GM19468 (cell line): ENCODE results near the gene MYO9A.

Experiments
- ATAC-seq: cut with Tn5 transposase; IDR thresholded peaks from one replicate; pipeline ENCODE4 v1.9.1; 2021; ENCODE audit warnings: mild to moderate bottlenecking, moderate library complexity, moderate number of reproducible peaks; ENCODE audit not compliant: unreplicated experiment; ENCODE audit errors: extremely low read depth

Gene MYO9A

GRCh38 chr15:71813723-71814470 is 304.1 kb downstream of the MYO9A start:
- ATAC-seq = no peak

DNA sequence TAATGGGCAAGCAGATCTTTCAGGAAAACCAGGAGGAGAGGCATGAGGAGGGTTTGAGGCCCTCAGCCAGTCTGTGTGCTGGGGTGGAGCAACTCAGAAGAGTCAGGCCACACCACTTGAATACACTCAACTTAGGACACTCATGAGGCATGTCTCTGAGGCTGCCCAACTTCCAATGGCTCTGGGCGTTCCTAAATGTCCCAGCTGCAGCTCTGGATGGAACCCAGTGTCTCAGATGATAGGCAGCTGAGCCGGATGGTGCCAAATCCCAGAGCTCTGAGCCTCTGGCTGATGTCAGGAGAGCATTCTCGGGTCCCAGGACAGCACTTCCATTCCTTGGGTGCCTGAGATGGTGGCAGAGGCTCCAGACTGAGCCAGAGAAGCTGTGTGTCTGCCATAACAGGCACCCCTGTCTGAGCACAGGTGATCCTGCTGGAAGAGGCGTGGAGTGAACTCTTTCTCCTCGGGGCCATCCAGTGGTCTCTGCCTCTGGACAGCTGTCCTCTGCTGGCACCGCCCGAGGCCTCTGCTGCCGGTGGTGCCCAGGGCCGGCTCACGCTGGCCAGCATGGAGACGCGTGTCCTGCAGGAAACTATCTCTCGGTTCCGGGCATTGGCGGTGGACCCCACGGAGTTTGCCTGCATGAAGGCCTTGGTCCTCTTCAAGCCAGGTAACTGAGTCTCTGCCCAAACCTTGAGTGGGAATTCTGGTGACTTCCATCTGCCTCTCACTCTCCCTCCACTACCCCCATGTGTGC is 304.8 kb downstream of the MYO9A start:
- ATAC-seq = no peak

- ATAC-seq = no peak
Observed at GRCh38 chr15:71811752-71812735, 305.9 kb downstream of the MYO9A start.

GRCh38 chr15:71811036-71811736 is 306.8 kb downstream of the MYO9A start:
- ATAC-seq = no peak

GRCh38 chr15:71810256-71811035 is 307.5 kb downstream of the MYO9A start, which contains the start of gene NR2E3:
Gene NR2E3, plus strand, starts transcription at chr15:71810554. Its CDS starts 190 bp downstream, at chr15:71810744.
- ATAC-seq = no peak

- no peak for ATAC-seq
Observed at GRCh38 chr15:71809346-71809745, 308.6 kb downstream of the MYO9A start.

GRCh38 chr15:71808311-71809020 is 309.5 kb downstream of the MYO9A start:
- ATAC-seq = no peak

DNA sequence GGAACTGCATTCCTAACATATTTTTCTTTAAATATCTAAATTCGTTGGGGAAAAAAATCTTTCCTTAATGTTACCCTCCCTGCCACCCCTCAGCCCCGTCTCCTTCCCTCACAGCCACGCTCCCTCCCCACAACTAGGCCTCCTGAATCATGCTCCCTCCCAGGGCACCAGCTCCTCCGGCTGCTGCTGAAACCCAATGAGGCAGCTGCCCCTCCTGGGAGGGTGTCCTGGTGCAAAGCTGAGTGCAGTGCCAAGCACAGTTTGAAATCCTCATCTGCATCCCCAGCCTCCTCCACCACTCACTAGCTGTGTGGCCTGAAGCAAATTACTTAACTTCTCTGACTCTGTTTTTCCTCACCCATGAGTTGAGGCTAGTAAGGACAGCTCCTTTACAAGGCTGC is 310.3 kb downstream of the MYO9A start:
- ATAC-seq = no peak

- no peak for ATAC-seq
Observed at GRCh38 chr15:71807125-71807629, 310.8 kb downstream of the MYO9A start.

- no peak for ATAC-seq
Observed at GRCh38 chr15:71806452-71806931, 311.5 kb downstream of the MYO9A start.

DNA sequence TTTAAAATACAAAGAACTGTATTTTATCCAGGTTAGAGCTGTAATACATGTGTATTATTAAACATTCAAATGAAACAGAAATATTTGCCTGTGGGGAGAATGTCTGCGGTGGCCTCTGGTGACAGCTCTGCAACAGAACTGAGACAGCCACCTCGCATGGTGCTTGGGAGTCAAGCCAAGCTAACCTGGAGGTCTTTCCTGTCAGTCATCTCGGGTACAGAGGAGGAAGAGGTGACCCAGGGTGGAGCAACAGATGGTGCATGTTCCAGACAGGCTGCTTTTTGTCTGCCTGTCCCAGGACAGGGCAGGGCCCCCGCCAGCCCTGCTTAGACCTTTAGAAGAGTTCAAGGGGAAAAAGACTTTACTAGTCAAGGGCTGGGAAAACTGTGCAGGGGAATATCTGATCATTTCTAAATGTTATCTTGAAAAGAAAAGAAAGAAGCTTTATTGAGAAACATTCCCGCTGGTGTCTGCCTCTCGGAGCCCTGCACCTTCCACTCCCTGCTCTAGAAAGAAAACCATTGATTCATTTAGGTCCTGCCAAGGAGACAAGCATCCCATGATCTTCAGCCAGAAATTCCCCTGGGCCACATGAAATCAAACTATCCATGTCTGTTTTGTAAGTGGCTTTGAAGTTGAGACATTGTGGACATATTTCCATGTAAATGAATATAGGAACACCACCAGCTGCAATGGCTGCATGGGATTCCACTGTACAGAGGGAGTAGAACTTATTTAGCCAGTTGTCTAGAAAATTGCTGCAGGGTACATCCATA is 313.1 kb downstream of the MYO9A start:
- ATAC-seq = no peak

DNA sequence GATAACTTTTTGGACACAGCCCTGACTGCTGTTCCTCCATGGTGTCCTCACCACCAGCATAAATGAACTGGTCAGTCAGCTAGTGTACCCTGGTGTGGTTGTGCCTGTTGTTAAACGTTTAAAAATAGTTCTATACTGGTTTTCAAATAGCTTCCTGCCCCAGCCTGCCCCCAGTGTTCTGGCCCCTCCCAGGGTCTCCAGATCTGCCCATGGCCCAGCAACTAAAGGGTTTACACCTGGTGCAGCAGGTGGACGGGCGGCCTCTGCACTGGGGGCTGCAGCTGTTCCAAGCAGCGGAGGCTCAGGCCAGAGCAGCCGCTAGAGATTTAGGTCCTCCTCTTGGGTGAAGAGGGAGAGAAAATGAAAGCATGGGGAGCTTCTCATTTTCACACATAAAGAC is 313.7 kb downstream of the MYO9A start:
- ATAC-seq = no peak

DNA sequence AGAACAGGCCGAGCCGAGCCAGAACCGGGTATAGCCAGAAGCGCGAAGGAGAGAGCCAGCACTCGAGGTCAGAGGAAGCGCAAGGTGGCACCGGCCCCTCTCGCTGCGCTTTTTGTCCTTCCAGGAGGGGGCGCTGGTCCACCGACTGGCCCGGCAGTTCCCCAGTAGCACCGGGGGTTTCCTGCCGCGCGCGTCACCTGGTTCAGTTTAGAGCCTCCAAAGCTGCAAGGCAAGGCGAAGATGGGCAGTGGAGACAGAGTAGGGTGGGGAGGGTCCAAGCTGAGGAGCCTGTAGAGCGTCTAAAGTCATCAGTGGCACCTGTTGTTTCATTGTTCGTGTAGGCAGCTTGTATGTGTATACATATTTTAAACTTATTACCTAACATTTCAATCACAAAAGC is 315.2 kb downstream of the MYO9A start:
- ATAC-seq = no peak

DNA sequence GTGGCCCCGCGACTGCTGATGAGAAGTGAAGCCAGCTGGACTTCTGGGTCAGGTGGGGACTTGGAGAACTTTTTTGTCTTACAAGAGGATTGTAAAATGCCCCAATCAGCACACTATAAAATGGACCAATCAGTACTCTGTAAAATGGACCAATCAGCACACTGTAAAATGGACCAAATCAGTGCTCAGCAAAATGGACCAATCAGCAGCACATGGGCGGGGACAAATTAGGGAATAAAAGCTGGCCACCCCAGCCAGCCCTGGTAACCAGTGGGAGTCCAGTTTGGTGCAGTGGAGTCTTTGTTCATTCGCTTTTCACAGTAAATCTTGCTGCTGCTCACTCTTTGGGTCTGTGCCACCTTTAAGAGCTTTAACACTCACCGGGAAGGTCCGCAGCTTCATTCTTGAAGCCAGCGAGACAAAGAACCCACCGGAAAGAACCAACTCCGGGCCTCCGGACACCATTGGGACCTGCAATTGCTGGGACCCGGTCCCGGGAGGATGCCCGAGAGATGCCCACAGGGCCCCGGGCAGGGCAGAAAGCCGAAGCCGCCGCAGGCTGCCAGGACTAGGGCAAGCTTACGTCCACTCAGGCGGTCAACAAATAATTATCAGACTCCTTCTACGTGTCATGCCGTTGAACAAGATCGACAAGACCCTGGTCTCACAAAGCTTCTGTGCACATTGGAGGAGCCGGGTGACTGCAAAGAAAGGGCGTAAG is 315.9 kb downstream of the MYO9A start:
- no peak for ATAC-seq

DNA sequence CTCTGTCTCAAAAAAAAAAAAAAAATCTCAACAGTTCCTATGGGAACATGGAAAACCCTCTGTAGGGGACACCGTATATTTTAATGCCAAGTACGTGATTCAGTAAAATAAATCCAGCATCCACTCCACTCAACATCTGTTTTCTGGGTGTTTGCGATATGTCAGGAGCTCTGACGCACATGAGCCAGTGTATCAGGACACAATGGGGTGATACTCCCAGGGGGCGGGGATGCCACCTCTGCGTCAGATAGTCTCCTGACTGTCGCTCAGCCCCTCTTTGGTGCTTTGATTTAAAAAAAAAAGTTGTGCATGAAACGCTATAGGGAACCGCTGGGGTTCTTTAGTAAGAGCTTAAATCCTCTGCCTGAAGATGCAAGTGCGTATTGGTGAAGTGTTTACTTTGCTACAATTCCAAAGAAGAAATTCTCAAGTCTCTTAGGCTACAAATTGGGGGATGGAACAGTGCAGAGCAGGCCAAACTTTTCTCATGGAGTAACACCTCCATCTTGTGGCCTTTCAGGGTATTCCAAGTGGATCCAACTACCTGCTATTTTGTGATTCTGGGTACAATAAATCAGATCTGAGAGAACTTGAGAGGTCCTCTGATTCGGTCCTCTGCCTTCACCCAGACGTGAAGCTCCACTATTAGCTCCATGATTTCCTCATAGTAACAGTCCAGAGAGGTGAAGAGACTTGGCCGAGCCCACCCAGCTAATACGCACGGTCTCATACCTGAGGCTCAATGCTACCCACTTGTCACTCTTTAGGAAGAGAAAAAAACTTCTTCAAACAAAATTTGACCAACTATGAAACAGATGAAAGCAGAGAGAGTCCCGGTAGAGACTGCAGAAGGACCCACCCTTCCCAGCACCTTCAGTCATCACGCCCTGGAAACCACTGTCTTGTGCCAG is 316.9 kb downstream of the MYO9A start:
- no peak for ATAC-seq

- no peak for ATAC-seq
Observed at GRCh38 chr15:71800190-71800589, 317.8 kb downstream of the MYO9A start.
